Breast epithelium (tissue), 4 donors: Measurements from ENCODE around the gene TMEM50B. TPM values are rescaled to one million over a fixed set of nuclear protein-coding genes. Genes with fewer than 3 reads are reported as not detected.

Experiments
- DNase-seq, 2 donors: peaks; one replicate each; pipeline ENCODE4 v3.0.0-alpha.2; 2019; ENCODE audit warnings: low spot score in 2 of 2
- H3K27ac ChIP-seq, 2 donors: fragments of 200-600 bp; sonication (generic) in 1 of 2; one replicate each; pipeline ENCODE4 v1.5.1; 2016 to 2019; ENCODE audit warnings: mild to moderate bottlenecking in 1 of 2
- H3K27me3 ChIP-seq, 2 donors: fragments of 200-600 bp; sonication (generic) in 1 of 2; one replicate each; pipeline versions ENCODE4 v1.5.1 to v1.6.0; 2017 to 2019; ENCODE audit warnings: control low read depth in 1 of 2, mild to moderate bottlenecking in 1 of 2
- H3K36me3 ChIP-seq: fragments of 200-600 bp; one replicate; pipeline ENCODE4 v1.5.1; 2019
- H3K4me1 ChIP-seq, 2 donors: fragments of 200-600 bp; sonication (generic); one replicate each; pipeline ENCODE4 v1.5.1; 2016 to 2019; ENCODE audit warnings: control low read depth in 1 of 2
- H3K4me3 ChIP-seq, 3 donors: fragments of 200-600 bp; sonication (generic); 1 replicate in 2 of 3; 2 replicates in 1 of 3; pipeline ENCODE4 v1.5.1; 2016 to 2019; ENCODE audit warnings: mild to moderate bottlenecking in 3 of 3, moderate library complexity in 2 of 3
- H3K9me3 ChIP-seq, 2 donors: fragments of 200-600 bp; sonication (generic) in 1 of 2; one replicate each; pipeline ENCODE4 v1.5.1; 2016 to 2019; ENCODE audit warnings: control low read depth in 1 of 2
- POLR2A ChIP-seq: fragments of 450-650 bp; IDR thresholded peaks from one replicate; pipeline ENCODE4 v1.6.1; 2016; ENCODE audit warnings: antibody characterized with exemption, mild to moderate bottlenecking, moderate library complexity
- POLR2AphosphoS5 ChIP-seq, 3 donors: sonication (generic); formaldehyde crosslinking; IDR thresholded peaks; one replicate each; pipeline ENCODE4 v1.6.1; 2017; ENCODE audit warnings: antibody characterized with exemption in 3 of 3
- intact Hi-C: fragments of 100-400 bp; cut with DNase I; formaldehyde crosslinking; loops from one replicate; pipeline ENCODE4 v1.15.1; 2023; ENCODE audit warnings: low total_unique reads
- total RNA-seq, 3 donors: library from RNA; depleted of rRNA; stranded (reverse); fragments of >200 nt; gene quantifications; one replicate each; pipeline ENCODE4 v1.1.0, GENCODE V29; 2016
- TF ChIP-seq, protein P1 (sequence below), 3 donors: fragments of 450-650 bp; IDR thresholded peaks; one replicate each; pipeline ENCODE4 v1.5.1; 2016 to 2017; ENCODE audit warnings: antibody characterized with exemption in 3 of 3, mild to moderate bottlenecking in 3 of 3, moderate library complexity in 3 of 3

TMEM50B gene
- total RNA-seq, 3 donors from 2014 or later: 88.8 to 92.8 (median 91.8) TPM

GRCh38 chr21:33403786-33404585, 75.8 kb downstream of the TMEM50B start:
- TF ChIP-seq POLR2A (no peak), POLR2AphosphoS5 (IDR thresholded peaks at IDR 0.05) (peak in 2 of 3 donors; percentile 16 to 62)
- Histone ChIP-seq H3K36me3 (no peaks in the 10 kb centered on the region), H3K4me3 (peak overlapping the region; percentile 91 to 99 (median 97)), H3K9me3 (no peaks in the 10 kb centered on the region), H3K4me1 (peaks cover 0 to 12% of the 10 kb centered on the region in 2 donors), H3K27me3 (no peaks in the 10 kb centered on the region), H3K27ac (peak overlapping the region; percentile 99 to 100)
- intact Hi-C loops: no loop called here
- DNase-seq: peak; percentile 29 to 68

DNA sequence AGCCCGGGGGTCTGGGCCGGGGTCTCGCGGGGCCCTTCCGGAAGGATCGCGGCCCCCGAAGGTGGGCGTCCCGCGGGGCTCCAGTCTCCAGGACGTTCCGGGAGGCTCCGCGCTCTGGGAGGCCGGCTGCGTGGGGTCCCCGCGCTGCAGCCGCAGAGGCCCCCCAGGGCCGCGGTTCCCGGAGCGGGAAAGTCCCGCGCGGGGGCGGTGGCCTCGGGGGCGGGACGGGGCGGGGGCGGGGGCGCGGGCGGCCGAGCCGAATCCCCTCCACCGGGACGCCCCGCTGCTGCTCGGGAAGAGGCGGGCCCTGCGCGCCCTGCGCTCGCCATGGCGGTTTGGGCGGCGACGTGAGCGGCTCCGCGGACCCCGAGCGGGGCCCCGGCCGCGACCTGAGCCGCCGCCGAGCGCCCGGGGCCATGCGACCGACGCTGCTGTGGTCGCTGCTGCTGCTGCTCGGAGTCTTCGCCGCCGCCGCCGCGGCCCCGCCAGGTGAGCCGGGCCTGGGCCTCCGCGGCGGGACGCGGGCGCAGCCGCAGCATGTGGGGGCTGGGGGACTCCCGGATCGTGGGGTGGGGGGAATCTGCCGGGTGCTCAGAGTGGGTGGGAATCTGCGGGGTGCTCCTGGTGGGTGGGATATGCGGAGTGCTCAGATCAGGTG, 76.5 kb downstream of the TMEM50B start, which contains the start of gene IFNGR2:
IFNGR2 (plus strand) TSS at position 286 of the 658 bp plus-strand sequence; CDS start at position 417, 131 bp downstream.
- H3K4me1 ChIP-seq: peaks cover 0 to 12% of the 10 kb centered on the region in 2 donors
- H3K4me3 ChIP-seq: peak within 1 kb of the TSS; percentile 91 to 99 (median 97)
- no peak for DNase-seq
- no peaks in the 10 kb centered on the region for H3K36me3 ChIP-seq
- TF ChIP-seq, protein P1, sequence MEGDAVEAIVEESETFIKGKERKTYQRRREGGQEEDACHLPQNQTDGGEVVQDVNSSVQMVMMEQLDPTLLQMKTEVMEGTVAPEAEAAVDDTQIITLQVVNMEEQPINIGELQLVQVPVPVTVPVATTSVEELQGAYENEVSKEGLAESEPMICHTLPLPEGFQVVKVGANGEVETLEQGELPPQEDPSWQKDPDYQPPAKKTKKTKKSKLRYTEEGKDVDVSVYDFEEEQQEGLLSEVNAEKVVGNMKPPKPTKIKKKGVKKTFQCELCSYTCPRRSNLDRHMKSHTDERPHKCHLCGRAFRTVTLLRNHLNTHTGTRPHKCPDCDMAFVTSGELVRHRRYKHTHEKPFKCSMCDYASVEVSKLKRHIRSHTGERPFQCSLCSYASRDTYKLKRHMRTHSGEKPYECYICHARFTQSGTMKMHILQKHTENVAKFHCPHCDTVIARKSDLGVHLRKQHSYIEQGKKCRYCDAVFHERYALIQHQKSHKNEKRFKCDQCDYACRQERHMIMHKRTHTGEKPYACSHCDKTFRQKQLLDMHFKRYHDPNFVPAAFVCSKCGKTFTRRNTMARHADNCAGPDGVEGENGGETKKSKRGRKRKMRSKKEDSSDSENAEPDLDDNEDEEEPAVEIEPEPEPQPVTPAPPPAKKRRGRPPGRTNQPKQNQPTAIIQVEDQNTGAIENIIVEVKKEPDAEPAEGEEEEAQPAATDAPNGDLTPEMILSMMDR (IDR thresholded peaks at IDR 0.05): no peak
- TF ChIP-seq POLR2A (no peak), POLR2AphosphoS5 (IDR thresholded peaks at IDR 0.05) (no peak)
- intact Hi-C loops: no loop called here
- no peaks in the 10 kb centered on the region for H3K27me3 ChIP-seq
- peak within 1 kb of the TSS; percentile 99 to 100 for H3K27ac ChIP-seq
- no peaks in the 10 kb centered on the region for H3K9me3 ChIP-seq

GRCh38 chr21:33402001-33402979, 77.5 kb downstream of the TMEM50B start:
- H3K27ac ChIP-seq: peak overlapping the region; percentile 99 to 100
- DNase-seq: peak; percentile 47 to 58
- peaks cover 0 to 12% of the 10 kb centered on the region in 2 donors for H3K4me1 ChIP-seq
- no peaks in the 10 kb centered on the region for H3K36me3 ChIP-seq
- no peaks in the 10 kb centered on the region for H3K9me3 ChIP-seq
- intact Hi-C loops: no loop called here
- TF ChIP-seq, protein P1 (IDR thresholded peaks at IDR 0.05): no peak
- peak; percentile 17 for TF ChIP-seq POLR2A
- peak in 2 of 3 donors; percentile 55 to 71 for TF ChIP-seq POLR2AphosphoS5 (IDR thresholded peaks at IDR 0.05)
- H3K4me3 ChIP-seq: peak overlapping the region; percentile 91 to 99 (median 97)
- no peaks in the 10 kb centered on the region for H3K27me3 ChIP-seq

DNA sequence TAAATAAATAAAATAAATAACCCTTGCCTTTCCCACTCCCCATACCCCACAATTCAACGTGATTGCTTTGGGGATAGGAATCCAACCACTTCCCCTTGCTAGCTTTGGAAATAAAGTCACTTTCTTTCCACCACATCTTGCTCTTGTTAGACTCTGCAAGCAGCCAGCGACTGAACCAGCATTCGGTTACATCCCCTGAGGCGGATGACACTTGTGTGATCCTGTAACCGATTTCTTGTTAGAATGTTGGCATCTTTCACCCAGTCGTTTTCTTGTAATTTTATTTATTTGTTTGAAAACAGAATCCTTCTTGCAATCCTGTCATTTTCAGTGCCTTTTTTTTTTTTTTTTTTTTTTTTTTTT, 78.2 kb downstream of the TMEM50B start:
- peak overlapping the region in 1 of 3 donors; percentile 91 for H3K4me3 ChIP-seq
- peak; percentile 50 to 59 for DNase-seq
- no peaks in the 10 kb centered on the region for H3K9me3 ChIP-seq
- no peaks in the 10 kb centered on the region for H3K27me3 ChIP-seq
- H3K27ac ChIP-seq: peak overlapping the region in 1 of 2 donors; percentile 100
- no peak for TF ChIP-seq POLR2AphosphoS5 (IDR thresholded peaks at IDR 0.05)
- no peak for TF ChIP-seq POLR2A
- TF ChIP-seq, protein P1 (IDR thresholded peaks at IDR 0.05): no peak
- intact Hi-C loops: no loop called here
- H3K36me3 ChIP-seq: no peaks in the 10 kb centered on the region
- peaks cover 0 to 12% of the 10 kb centered on the region in 2 donors for H3K4me1 ChIP-seq

Other genes starting within 250 kb of the TMEM50B start
- gene IL10RB, start 213.6 kb downstream of the TMEM50B start, total RNA-seq: 10 to 100 TPM; 31.0 to 39.5 (median 31.8) TPM
- gene IFNAR1, start 155.0 kb downstream of the TMEM50B start, total RNA-seq: 10 to 100 TPM; 30.2 to 44.8 (median 42.9) TPM
- 10 to 100 TPM; 61.6 to 76.7 (median 70.8) TPM for gene IFNGR2, start 76.6 kb downstream of the TMEM50B start, total RNA-seq
- gene DNAJC28, start 11.7 kb upstream of the TMEM50B start, total RNA-seq: 1 to 10 TPM; 2.0 to 3.0 (median 2.2) TPM
- 10 to 100 TPM; 80.6 to 90.8 (median 89.4) TPM for gene GART, start 62.1 kb upstream of the TMEM50B start, total RNA-seq
- 100 to 1,000 TPM; 265 to 355 (median 330) TPM for gene SON, start 63.1 kb upstream of the TMEM50B start, total RNA-seq
- 10 to 100 TPM in 1 of 3 donors, 1 to 10 TPM in 2; 6.6 to 10.1 (median 9.2) TPM for gene DONSON, start 108.7 kb upstream of the TMEM50B start, total RNA-seq
- gene CRYZL1, start 161.8 kb upstream of the TMEM50B start, total RNA-seq: 10 to 100 TPM; 24.9 to 49.4 (median 47.6) TPM
- 100 to 1,000 TPM in 1 of 3 donors, 10 to 100 TPM in 2; 39.5 to 113 (median 58.3) TPM for gene ITSN1, start 162.5 kb upstream of the TMEM50B start, total RNA-seq